H9 (cell line): ENCODE measurements around the gene CACNA2D3. TPM values are rescaled to one million over a fixed set of nuclear protein-coding genes. Genes with fewer than 3 reads are reported as not detected.

Source experiments
- DNase-seq: peaks from one replicate; pipeline ENCODE4 v3.0.0-alpha.2; 2017
- H2AFZ ChIP-seq: one replicate; pipeline ENCODE4 v1.6.1; 2013; ENCODE audit warnings: mild to moderate bottlenecking, low read length, control low read depth, moderate library complexity
- H2AK5ac ChIP-seq: 2 replicates; pipeline ENCODE4 v1.6.1; 2013; ENCODE audit warnings: low read length, control low read depth, mixed read lengths; ENCODE audit not compliant: insufficient read length
- H2BK120ac ChIP-seq: one replicate; pipeline ENCODE4 v1.6.1; 2013; ENCODE audit warnings: low read depth, mild to moderate bottlenecking, low read length, control low read depth, inconsistent platforms; ENCODE audit not compliant: poor library complexity, severe bottlenecking
- H2BK12ac ChIP-seq: 2 replicates; pipeline ENCODE4 v1.6.1; 2013; ENCODE audit warnings: low read length, control low read depth, mixed read lengths, low read depth; ENCODE audit not compliant: insufficient read length
- H2BK15ac ChIP-seq: 2 replicates; pipeline ENCODE4 v1.6.1; 2013; ENCODE audit warnings: low read depth, low read length, control low read depth
- H2BK20ac ChIP-seq: one replicate; pipeline ENCODE4 v1.6.1; 2013; ENCODE audit warnings: low read depth, mild to moderate bottlenecking, low read length, control low read depth, inconsistent platforms; ENCODE audit not compliant: poor library complexity, severe bottlenecking
- H2BK5ac ChIP-seq: 2 replicates; pipeline ENCODE4 v1.6.1; 2013; ENCODE audit warnings: low read length, control low read depth, mixed read lengths; ENCODE audit not compliant: insufficient read length
- H3K14ac ChIP-seq: 2 replicates; pipeline ENCODE4 v1.6.1; 2013; ENCODE audit warnings: low read length, control low read depth; ENCODE audit not compliant: insufficient read depth
- H3K18ac ChIP-seq: 2 replicates; pipeline ENCODE4 v1.6.1; 2013; ENCODE audit warnings: low read depth, mild to moderate bottlenecking, mixed read lengths, low read length, control low read depth; ENCODE audit not compliant: insufficient read length
- H3K23ac ChIP-seq: 2 replicates; pipeline ENCODE4 v1.6.1; 2013; ENCODE audit warnings: low read length, control low read depth, mixed read lengths, low read depth; ENCODE audit not compliant: insufficient read length
- H3K23me2 ChIP-seq: 2 replicates; pipeline ENCODE4 v1.6.1; 2013; ENCODE audit warnings: low read depth, mild to moderate bottlenecking, mixed read lengths, low read length, control low read depth; ENCODE audit not compliant: insufficient read length, poor library complexity, severe bottlenecking
- H3K27ac ChIP-seq: 2 replicates; pipeline ENCODE4 v1.5.1; 2013; ENCODE audit warnings: low read length, control low read depth, mixed read lengths, low read depth; ENCODE audit not compliant: insufficient read length
- H3K27me3 ChIP-seq: 2 replicates; pipeline ENCODE4 v1.6.1; 2013; ENCODE audit warnings: low read length, control low read depth, inconsistent platforms; ENCODE audit not compliant: insufficient read depth
- H3K4ac ChIP-seq: 2 replicates; pipeline ENCODE4 v1.6.1; 2013; ENCODE audit warnings: low read depth, mild to moderate bottlenecking, control low read depth, inconsistent platforms, low read length, moderate library complexity
- H3K4me1 ChIP-seq: 2 replicates; pipeline ENCODE4 v1.6.1; 2013; ENCODE audit warnings: low read length, control low read depth, inconsistent platforms; ENCODE audit not compliant: insufficient read depth
- H3K4me2 ChIP-seq: 2 replicates; pipeline ENCODE4 v1.6.1; 2013; ENCODE audit warnings: low read length, control low read depth, mixed read lengths; ENCODE audit not compliant: insufficient read length, insufficient read depth
- H3K56ac ChIP-seq: 2 replicates; pipeline ENCODE4 v1.6.1; 2013; ENCODE audit warnings: low read depth, mild to moderate bottlenecking, mixed read lengths, low read length, control low read depth; ENCODE audit not compliant: insufficient read length
- H3K79me1 ChIP-seq: 2 replicates; pipeline ENCODE4 v1.6.1; 2013; ENCODE audit warnings: low read depth, mild to moderate bottlenecking, moderate library complexity, low read length, control low read depth, inconsistent platforms; ENCODE audit not compliant: insufficient read depth, poor library complexity, severe bottlenecking
- H3K79me2 ChIP-seq: 2 replicates; pipeline ENCODE4 v1.6.1; 2013; ENCODE audit warnings: low read length, control low read depth, inconsistent platforms; ENCODE audit not compliant: insufficient read depth
- H3K9ac ChIP-seq: 2 replicates; pipeline ENCODE4 v1.6.1; 2013; ENCODE audit warnings: low read length, control low read depth, mixed read lengths; ENCODE audit not compliant: insufficient read length; ENCODE audit errors: extremely low read depth
- H3K9me3 ChIP-seq: one replicate; pipeline ENCODE4 v1.6.1; 2013; ENCODE audit warnings: low read depth, low read length, inconsistent platforms; ENCODE audit not compliant: control insufficient read depth
- H3T11ph ChIP-seq: one replicate; pipeline ENCODE4 v1.6.1; 2013; ENCODE audit warnings: mild to moderate bottlenecking, low read length, control low read depth, inconsistent platforms
- H4K20me1 ChIP-seq: one replicate; pipeline ENCODE4 v1.6.1; 2013; ENCODE audit not compliant: control insufficient read depth, insufficient read length, insufficient read depth
- H4K5ac ChIP-seq: 2 replicates; pipeline ENCODE4 v1.6.1; 2013; ENCODE audit warnings: low read depth, mild to moderate bottlenecking, mixed read lengths, low read length, control low read depth; ENCODE audit not compliant: insufficient read length
- H4K8ac ChIP-seq: replicated peaks from 2 replicates; pipeline ENCODE4 v1.6.1; 2013; ENCODE audit warnings: low read length, control low read depth, mixed read lengths, low read depth; ENCODE audit not compliant: insufficient read length
- H4K91ac ChIP-seq: 2 replicates; pipeline ENCODE4 v1.6.1; 2013; ENCODE audit warnings: low read depth, mild to moderate bottlenecking, moderate library complexity, mixed read lengths, low read length, control low read depth; ENCODE audit not compliant: insufficient read length
- H3K27ac Mint-ChIP-seq, 3 experiments: 2 replicates in 2 of 3; 3 replicates in 1 of 3; pipeline ENCODE4 v1.8.0; 2020 to 2021; ENCODE audit warnings: mixed read lengths in 3 of 3, mild to moderate bottlenecking in 1 of 3, moderate library complexity in 1 of 3
- H3K27me3 Mint-ChIP-seq: 2 replicates; pipeline ENCODE4 v1.8.0; 2021; ENCODE audit warnings: low read depth, mild to moderate bottlenecking, moderate library complexity, mixed read lengths
- H3K36me3 Mint-ChIP-seq, 3 experiments: 2 replicates in 2 of 3; 3 replicates in 1 of 3; pipeline ENCODE4 v1.8.0; 2020 to 2021; ENCODE audit warnings: low read depth in 3 of 3, mixed read lengths in 3 of 3; ENCODE audit not compliant: insufficient read depth in 1 of 3
- H3K4me1 Mint-ChIP-seq, 2 experiments: 2 replicates each; pipeline ENCODE4 v1.8.0; 2020; ENCODE audit warnings: mixed read lengths in 2 of 2
- H3K4me3 Mint-ChIP-seq, 2 experiments: 2 replicates in 1 of 2; 3 replicates in 1 of 2; pipeline ENCODE4 v1.8.0; 2020 to 2021; ENCODE audit warnings: mild to moderate bottlenecking in 2 of 2, mixed read lengths in 2 of 2, moderate library complexity in 1 of 2
- H3K9me3 Mint-ChIP-seq, 2 experiments: 2 replicates in 1 of 2; 3 replicates in 1 of 2; pipeline ENCODE4 v1.8.0; 2020; ENCODE audit warnings: mild to moderate bottlenecking in 2 of 2, mixed read lengths in 2 of 2, moderate library complexity in 1 of 2
- WGBS: extraction: QIAGEN DNeasy Blood & Tissue Kit; methylation state at CpG from one replicate; pipeline ENCODE4 v1.1.7; 2013; ENCODE audit warnings: missing lambda C conversion rate, low lambda C conversion rate, mixed read lengths; ENCODE audit not compliant: insufficient read length; ENCODE audit errors: extremely low coverage; 5-methylcytosine and 5-hydroxymethylcytosine counted together
- total RNA-seq: library from RNA; stranded (reverse); gene quantifications from 2 replicates; pipeline ENCODE4 v1.2.1, GENCODE V29; 2021
- TF ChIP-seq, protein P1 (sequence below): fragments of 200-600 bp; sonication (generic); conservative IDR thresholded peaks from 3 replicates; pipeline ENCODE4 v1.8.0; 2021; ENCODE audit warnings: antibody characterized with exemption, mild to moderate bottlenecking

CACNA2D3 gene
- total RNA-seq, 1 experiment from 2014 or later: 3.2 TPM

DNA sequence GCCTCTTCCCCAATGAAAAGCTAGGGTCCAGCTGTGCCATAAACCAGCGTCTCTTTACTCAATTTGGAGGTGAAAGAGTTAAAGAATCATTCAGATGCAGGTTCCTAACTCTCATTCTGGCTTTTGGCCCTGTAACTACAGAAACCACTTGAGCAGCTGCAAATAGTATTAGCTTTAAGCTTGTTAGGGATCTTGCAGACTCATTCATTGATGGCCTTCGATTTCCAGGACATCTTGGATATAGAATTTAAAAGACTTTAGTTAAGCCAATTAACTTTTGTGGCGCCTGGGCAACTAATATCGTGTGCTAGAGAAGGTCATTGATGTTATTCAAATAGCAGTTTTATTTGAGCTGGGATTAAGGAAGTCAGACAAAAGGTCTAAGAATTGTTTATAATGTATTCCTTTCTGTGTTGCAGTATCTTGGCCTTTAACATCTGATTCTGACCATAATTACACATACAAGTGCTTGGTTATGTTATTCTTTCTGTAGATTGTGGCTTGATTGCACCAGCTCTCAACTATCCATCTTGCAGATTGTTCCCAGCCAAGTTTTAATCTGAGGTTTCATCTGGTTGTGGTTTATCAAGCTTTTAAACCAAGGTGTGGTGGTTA, 185.3 kb downstream of the CACNA2D3 start:
- H3K4me1 Mint-ChIP-seq: peaks cover 7 to 18% of the 10 kb centered on the region in 2 experiments

More for the DNA sequence above, 185.3 kb downstream of the CACNA2D3 start:
- H3K36me3 Mint-ChIP-seq: no peaks in the 10 kb centered on the region
- Histone ChIP-seq H3K56ac (no peak overlapping the region), H3K4ac (no peak overlapping the region), H3K23me2 (no peaks in the 10 kb centered on the region), H3K18ac (no peak overlapping the region), H3K4me2 (no peak overlapping the region), H3T11ph (no peak overlapping the region), H3K14ac (no peak overlapping the region), H3K23ac (no peak overlapping the region), H3K27me3 (no peaks in the 10 kb centered on the region), H4K8ac (no peak overlapping the region), H2BK20ac (no peak overlapping the region), H2BK15ac (no peak overlapping the region), H2BK5ac (no peak overlapping the region), H2AFZ (no peak overlapping the region), H2BK120ac (no peak overlapping the region), H3K4me1 (no peaks in the 10 kb centered on the region), H2BK12ac (no peak overlapping the region), H3K9ac (no peak overlapping the region), H4K91ac (no peak overlapping the region), H4K5ac (no peak overlapping the region), H2AK5ac (no peak overlapping the region), H3K79me2 (no peaks in the 10 kb centered on the region), H3K27ac (no peak overlapping the region), H3K79me1 (no peaks in the 10 kb centered on the region), H3K9me3 (no peaks in the 10 kb centered on the region), H4K20me1 (no peaks in the 10 kb centered on the region)
- peaks cover 7% of the 10 kb centered on the region for H3K27me3 Mint-ChIP-seq
- no peaks in the 10 kb centered on the region for H3K9me3 Mint-ChIP-seq
- H3K27ac Mint-ChIP-seq: no peak overlapping the region
- H3K4me3 Mint-ChIP-seq: no peak overlapping the region
- TF ChIP-seq, protein P1, sequence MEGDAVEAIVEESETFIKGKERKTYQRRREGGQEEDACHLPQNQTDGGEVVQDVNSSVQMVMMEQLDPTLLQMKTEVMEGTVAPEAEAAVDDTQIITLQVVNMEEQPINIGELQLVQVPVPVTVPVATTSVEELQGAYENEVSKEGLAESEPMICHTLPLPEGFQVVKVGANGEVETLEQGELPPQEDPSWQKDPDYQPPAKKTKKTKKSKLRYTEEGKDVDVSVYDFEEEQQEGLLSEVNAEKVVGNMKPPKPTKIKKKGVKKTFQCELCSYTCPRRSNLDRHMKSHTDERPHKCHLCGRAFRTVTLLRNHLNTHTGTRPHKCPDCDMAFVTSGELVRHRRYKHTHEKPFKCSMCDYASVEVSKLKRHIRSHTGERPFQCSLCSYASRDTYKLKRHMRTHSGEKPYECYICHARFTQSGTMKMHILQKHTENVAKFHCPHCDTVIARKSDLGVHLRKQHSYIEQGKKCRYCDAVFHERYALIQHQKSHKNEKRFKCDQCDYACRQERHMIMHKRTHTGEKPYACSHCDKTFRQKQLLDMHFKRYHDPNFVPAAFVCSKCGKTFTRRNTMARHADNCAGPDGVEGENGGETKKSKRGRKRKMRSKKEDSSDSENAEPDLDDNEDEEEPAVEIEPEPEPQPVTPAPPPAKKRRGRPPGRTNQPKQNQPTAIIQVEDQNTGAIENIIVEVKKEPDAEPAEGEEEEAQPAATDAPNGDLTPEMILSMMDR: no peak
- WGBS: no CpG with 5 or more reads among the region's 4 CpGs
- no peak for DNase-seq
